ENCODE data around the gene TAGLN2.

The TAGLN2 gene

GRCh38 chr1:159924791-159925718 is at the start of gene TAGLN2:
TAGLN2 (minus strand) TSS chr1:159925507; CDS start chr1:159920509, 4,998 bp downstream.
- peak; percentile 69 to 70 for DNase-seq (ENCODE audit: low read depth in 2 of 2)

DNA sequence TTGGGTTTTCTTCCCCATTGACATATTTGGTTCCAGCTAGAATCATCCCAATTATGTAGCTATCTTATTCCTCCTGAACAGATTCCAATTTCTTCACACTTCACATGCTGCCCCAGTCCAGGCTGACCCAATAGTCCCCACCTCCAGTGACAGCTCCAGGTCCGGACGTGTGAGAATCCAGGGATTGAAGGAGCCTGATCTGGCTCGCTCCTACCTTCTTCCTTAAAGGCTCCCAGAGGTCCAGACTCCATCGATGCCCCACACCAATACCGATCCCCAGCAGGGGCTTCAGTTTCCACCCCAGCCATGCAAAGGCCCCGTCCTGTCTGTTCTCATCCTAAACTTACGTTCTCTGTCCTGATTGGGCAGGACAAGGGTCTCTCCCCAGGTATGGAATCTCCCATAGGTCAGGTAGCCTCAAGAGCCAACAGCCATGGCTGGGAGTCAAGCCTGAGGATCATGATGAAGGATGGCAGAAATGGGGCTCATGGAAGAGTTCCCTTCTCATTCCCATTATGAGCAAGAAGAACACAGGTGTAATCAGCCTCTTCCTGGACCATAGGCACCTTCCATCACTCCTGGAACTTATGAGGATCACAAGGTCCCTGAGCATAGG is 49.2 kb upstream of the TAGLN2 start:
- no peak for DNase-seq (ENCODE audit: low read depth in 2 of 2)

DNA sequence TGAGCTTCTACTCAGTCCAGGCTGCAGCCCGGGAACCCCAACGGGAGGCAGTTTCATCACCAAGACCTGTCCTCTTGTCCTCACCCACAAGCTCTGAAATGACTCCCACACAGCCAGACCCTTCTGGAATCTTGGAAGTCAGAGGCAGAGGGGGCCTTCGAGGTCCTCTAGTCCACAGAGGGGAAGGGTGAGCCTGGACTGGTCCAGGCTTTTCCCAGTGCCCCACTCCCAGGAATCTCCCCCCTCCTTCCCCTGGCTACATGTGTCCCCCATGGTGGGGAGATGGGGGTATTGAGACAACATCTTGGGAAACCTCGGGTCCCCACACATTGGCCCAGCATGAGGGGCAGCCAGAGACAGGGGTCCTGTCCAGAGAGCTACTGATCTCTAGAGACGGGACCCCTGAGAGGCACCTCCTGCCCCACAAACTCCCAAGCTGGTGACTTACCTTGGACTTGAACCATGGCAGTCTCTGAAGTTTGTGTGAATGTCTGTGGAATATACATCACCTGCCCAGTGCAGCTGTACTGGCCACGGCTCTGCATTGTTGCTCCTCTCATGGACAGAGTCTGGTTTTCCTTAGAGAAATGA is 48.1 kb upstream of the TAGLN2 start:
- DNase-seq (ENCODE audit: low read depth in 2 of 2) = no peak

DNA sequence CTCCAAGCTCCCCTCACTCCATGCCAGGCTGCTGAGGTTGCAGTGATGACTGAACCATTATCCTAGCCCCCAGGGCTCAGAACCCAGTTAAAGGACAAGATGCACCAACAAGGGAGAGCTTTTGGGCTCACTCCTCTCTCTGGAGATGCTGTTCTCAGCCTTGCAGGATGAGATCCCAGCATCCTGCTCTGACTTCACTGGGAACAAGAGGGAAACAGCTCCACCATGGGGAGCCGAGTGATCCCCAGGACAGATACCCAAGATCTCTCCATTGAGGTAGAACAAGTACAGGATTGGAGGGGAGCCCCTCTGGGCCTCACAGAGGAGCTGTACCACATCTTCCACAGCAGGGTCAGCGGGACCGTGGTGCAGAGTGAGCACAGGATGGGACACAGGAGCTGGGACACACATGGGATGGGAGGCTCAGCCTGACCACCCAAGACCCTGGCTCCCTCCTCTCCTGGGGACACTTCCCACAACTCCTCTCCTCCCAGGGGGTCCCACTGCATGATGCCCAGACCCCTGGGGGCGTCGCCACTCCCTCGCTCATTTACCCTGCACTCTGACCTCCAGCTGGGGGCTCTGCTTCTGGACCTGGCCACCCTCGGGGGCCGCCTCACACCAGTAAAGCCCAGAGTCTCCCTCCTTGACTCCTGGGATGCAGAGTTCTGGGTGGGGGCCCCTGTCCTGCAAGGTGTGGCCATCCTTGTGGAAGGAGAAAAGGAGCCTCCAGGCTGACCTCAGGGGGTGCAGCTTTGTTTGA is 47.3 kb upstream of the TAGLN2 start:
- DNase-seq (ENCODE audit: low read depth in 2 of 2) = no peak

GRCh38 chr1:159970932-159971342 is 45.6 kb upstream of the TAGLN2 start:
- DNase-seq (ENCODE audit: low read depth in 2 of 2) = no peak

DNA sequence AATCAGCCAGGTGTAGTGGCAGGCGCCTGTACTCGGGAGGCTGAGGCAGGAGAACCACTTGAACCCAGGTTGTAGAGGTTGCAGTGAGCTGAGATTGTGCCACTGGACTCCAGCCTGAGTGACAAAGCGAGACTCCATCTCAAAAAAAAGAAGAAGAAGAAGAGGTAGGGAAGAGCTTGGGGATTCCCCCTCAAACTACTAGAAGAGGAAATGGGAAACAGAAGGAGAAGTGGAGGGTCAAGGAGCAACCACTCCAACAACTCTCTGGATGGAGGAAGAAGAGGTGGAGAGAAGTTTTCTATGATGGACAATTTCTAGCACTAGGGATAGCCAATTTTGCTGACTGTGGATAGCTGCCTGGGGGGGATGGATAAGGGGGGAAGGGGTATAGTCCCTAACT is 43.6 kb upstream of the TAGLN2 start:
- no peak for DNase-seq (ENCODE audit: low read depth in 2 of 2)

GRCh38 chr1:159965263-159965662 is 40.0 kb upstream of the TAGLN2 start:
- DNase-seq (ENCODE audit: low read depth in 2 of 2) = no peak

GRCh38 chr1:159964144-159964543 is 38.8 kb upstream of the TAGLN2 start:
- no peak for DNase-seq (ENCODE audit: low read depth in 2 of 2)

DNA sequence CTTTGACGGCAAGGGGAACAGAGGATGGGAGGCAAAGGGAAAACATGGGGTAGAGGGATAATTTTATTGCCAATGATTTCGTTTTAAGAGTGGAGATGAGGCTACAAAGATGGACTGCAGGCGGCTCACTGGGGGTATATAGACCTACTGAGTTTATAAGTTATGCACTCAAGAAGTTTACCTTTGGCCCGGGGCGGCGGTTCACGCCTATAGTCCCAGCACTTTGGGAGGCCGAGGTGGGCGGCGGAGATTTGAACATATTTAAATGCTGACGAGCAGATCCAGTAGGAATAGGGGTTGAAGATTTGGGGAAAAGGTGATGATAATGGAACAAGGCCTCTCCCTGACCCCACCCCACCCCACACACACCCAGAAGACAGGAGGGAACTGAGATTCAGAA is 36.9 kb upstream of the TAGLN2 start:
- DNase-seq (ENCODE audit: low read depth in 2 of 2) = no peak

GRCh38 chr1:159961636-159962035 is 36.3 kb upstream of the TAGLN2 start:
- no peak for DNase-seq (ENCODE audit: low read depth in 2 of 2)

GRCh38 chr1:159960721-159961381 is 35.5 kb upstream of the TAGLN2 start:
- DNase-seq (ENCODE audit: low read depth in 2 of 2) = peak; percentile 72 to 78

DNA sequence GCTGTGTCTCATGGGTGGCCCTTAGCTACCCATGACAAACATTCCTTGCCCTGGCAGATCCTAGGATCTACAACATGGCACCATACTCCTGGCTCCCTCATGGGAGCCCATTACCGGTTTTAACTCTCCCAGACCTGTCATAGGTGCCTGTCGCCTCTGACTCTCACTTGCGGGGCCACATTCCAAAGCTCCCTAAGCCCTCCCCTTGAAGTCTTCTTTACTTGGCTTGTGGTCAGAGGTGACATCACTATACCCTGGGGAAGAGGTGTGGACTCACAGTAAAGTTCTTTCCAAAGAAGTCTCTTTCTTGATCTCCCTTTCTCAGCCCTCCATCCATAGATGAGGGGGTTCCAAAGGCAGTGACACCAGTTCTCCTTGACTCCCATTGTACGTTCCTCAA is 34.1 kb upstream of the TAGLN2 start:
- DNase-seq (ENCODE audit: low read depth in 2 of 2) = no peak

- DNase-seq (ENCODE audit: low read depth in 2 of 2) = no peak
These were observed 33.5 kb upstream of the TAGLN2 start for GRCh38 chr1:159958719-159959380.

DNA sequence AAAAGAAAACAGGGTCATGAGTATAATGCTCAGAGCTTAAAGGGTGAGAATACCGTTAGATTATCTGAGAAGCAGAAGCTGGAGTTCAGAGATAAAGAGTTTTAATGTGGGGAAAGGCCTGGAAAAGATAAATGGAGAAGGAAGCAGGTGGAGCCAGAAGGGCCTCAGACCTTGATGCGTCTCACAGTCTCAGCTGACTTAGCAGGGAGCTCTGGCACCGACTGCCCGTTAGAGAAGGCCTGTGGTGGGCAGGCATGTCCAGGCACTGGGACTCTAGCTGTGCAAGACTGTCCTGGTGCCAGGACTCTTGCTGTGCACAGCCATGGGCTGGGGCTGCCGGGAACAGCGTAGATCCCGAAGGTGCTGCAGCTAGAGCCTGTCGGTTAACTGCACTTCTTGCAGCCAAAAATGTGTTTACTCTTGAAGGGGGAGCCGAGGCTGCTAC is 32.5 kb upstream of the TAGLN2 start:
- DNase-seq (ENCODE audit: low read depth in 2 of 2) = no peak

GRCh38 chr1:159955456-159955855 is 30.1 kb upstream of the TAGLN2 start:
- no peak for DNase-seq (ENCODE audit: low read depth in 2 of 2)

DNA sequence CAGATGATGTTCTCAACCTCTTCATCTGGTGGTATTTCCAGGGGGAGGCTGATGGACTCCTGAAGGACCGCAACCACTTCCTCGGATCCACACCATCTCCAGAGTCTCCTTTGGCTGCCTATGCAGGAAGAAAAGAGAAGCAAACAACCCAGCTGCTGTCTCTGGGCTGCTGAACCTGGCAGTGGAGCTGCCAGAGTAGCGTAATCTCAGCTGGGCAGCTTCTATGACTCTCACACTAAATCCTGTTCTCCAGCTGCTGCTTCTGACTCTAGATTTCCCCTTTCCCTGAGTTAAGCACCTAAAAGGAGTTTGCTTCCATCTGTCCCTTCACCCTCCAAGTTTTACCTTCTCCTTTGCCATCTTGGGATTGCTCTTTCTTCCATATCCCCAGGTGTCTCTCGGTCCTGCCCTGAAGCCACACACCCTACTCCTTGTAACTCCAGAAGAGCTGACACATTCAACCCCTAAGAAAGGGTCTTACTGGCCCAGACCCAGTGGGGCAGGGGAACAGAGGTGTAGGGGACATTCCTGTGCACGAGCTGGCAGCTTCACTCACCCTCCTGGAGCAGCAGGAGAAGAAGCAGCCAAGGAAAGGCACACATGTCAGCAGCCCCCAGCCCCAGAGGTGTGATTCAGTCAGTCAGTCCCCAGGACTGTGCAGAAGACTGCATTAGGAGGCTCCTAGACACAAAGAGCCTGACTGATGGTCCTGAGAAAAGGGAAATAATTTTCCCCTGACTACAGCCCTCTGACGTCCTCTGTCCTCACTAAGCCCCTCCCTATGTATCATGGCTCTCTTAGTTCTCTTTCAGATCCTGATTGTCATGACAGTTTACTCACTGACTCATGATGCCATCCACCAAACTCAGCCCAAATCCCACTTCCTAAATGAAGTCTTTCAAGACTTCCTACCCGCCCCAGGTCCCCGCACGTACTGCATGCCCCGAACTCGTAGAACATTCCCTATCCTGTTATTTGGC is 28.5 kb upstream of the TAGLN2 start, which contains the start of gene SLAMF9:
SLAMF9 (minus strand) TSS at position 702 of the 980 bp plus-strand sequence; CDS start at position 602, 100 bp downstream.
- no peak for DNase-seq (ENCODE audit: low read depth in 2 of 2)

- no peak for DNase-seq (ENCODE audit: low read depth in 2 of 2)
These were observed 27.6 kb upstream of the TAGLN2 start for GRCh38 chr1:159952932-159953331.

DNA sequence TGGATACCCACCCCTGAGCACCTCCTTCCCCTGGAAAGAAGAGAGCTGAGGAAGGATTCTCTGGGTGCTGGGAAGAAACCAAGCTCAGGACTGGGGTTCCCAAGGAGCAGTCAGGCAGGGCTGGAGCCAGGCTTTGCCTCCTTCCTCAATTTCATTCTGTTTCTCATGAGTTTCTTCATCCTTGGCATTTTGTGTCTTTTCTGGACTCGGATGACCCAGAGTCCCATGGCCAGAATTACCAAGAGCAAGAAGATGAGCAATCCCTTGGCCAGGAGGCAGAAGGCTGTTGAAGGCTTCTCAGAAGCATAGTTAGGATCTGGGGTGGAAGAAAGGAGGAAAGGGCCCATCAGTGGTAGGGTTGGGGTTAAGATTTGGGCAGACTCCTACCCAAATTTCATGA is 26.2 kb upstream of the TAGLN2 start:
- no peak for DNase-seq (ENCODE audit: low read depth in 2 of 2)

DNA sequence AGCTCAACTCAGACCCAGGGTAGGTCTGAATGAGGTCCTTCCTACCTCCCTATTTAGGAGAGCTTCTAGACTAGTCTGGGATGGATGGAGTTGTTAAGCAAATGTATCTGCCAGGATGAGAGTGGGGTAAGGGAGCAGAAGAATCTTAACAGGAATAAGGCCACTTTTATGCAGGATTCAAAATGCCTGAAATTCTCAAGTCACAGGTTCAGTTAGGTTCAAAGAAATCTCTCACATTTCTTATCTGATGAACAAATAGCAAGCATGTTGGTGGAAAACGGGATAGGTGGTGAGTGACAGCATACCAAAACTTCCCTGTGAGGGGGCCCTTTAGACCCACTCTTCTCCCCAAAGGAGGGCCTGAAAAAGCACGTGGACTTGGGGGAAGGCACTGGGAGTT is 25.7 kb upstream of the TAGLN2 start:
- DNase-seq (ENCODE audit: low read depth in 2 of 2) = no peak

All from fibroblast of skin of left biceps (primary cell).